Astrocyte (in vitro differentiated cells and primary cell): ENCODE results near the gene UBE2QL1. TPM values are rescaled to one million over a fixed set of nuclear protein-coding genes. Genes with fewer than 3 reads are reported as not detected.

Experiments
- DNase-seq: peaks from one replicate; pipeline ENCODE4 v3.0.0-alpha.2; 2010; ENCODE audit warnings: low read depth
- FAIRE-seq: peaks from 2 replicates; lab custom pipeline; 2011; peaks lifted over from hg19 to GRCh38; lab: Jason Lieb, UNC
- H2AFZ ChIP-seq: 2 replicates; pipeline ENCODE4 v1.6.0; 2012; ENCODE audit warnings: low read depth, low read length, inconsistent platforms
- H3K27ac ChIP-seq: 2 replicates; pipeline ENCODE4 v1.5.1; 2011; ENCODE audit warnings: low read depth, low read length, inconsistent platforms
- H3K27me3 ChIP-seq: 2 replicates; pipeline ENCODE4 v1.6.0; 2011; ENCODE audit warnings: low read length, inconsistent platforms; ENCODE audit not compliant: insufficient read depth
- H3K36me3 ChIP-seq: 2 replicates; pipeline ENCODE4 v1.5.1; 2011; ENCODE audit warnings: low read length, inconsistent platforms; ENCODE audit not compliant: insufficient read depth
- H3K4me1 ChIP-seq: 2 replicates; pipeline ENCODE4 v1.5.1; 2011; ENCODE audit warnings: low read length, inconsistent platforms; ENCODE audit not compliant: insufficient read depth
- H3K4me2 ChIP-seq: 2 replicates; pipeline ENCODE4 v1.6.0; 2012; ENCODE audit warnings: low read length, inconsistent platforms
- H3K4me3 ChIP-seq: 2 replicates; pipeline ENCODE4 v1.5.1; 2011; ENCODE audit warnings: low read depth, mild to moderate bottlenecking, low read length, inconsistent platforms; ENCODE audit not compliant: insufficient read depth
- H3K79me2 ChIP-seq: 2 replicates; pipeline ENCODE4 v1.6.0; 2012; ENCODE audit warnings: mild to moderate bottlenecking, low read length, inconsistent platforms; ENCODE audit not compliant: insufficient read depth
- H3K9ac ChIP-seq: 2 replicates; pipeline ENCODE4 v1.6.0; 2012; ENCODE audit warnings: mild to moderate bottlenecking, low read length, inconsistent platforms
- H3K9me3 ChIP-seq: 2 replicates; pipeline ENCODE4 v1.5.1; 2012; ENCODE audit warnings: low read depth, mild to moderate bottlenecking, low read length, inconsistent platforms; ENCODE audit not compliant: insufficient read depth
- H4K20me1 ChIP-seq: 2 replicates; pipeline ENCODE4 v1.6.0; 2012; ENCODE audit warnings: low read length, inconsistent platforms; ENCODE audit not compliant: insufficient read depth
- H3K27ac Mint-ChIP-seq: one replicate; pipeline ENCODE4 v1.8.0; 2021; ENCODE audit warnings: mild to moderate bottlenecking, mixed read lengths; ENCODE audit not compliant: unreplicated experiment
- H3K27me3 Mint-ChIP-seq: one replicate; pipeline ENCODE4 v1.8.0; 2021; ENCODE audit warnings: low read depth, mixed read lengths; ENCODE audit not compliant: unreplicated experiment
- H3K36me3 Mint-ChIP-seq: one replicate; pipeline ENCODE4 v1.8.0; 2021; ENCODE audit warnings: low read depth, mixed read lengths; ENCODE audit not compliant: unreplicated experiment
- H3K4me1 Mint-ChIP-seq: one replicate; pipeline ENCODE4 v1.8.0; 2021; ENCODE audit warnings: low read depth, mixed read lengths; ENCODE audit not compliant: unreplicated experiment
- H3K4me3 Mint-ChIP-seq: one replicate; pipeline ENCODE4 v1.8.0; 2021; ENCODE audit warnings: mild to moderate bottlenecking, moderate library complexity, mixed read lengths; ENCODE audit not compliant: unreplicated experiment
- H3K9me3 Mint-ChIP-seq: one replicate; pipeline ENCODE4 v1.8.0; 2021; ENCODE audit warnings: mild to moderate bottlenecking, mixed read lengths; ENCODE audit not compliant: unreplicated experiment
- EZH2 ChIP-seq: IDR thresholded peaks from 2 replicates; pipeline ENCODE4 v1.6.1; 2012; ENCODE audit warnings: mild to moderate bottlenecking, low read length, inconsistent platforms; ENCODE audit not compliant: insufficient read depth
- total RNA-seq: library from RNA; stranded (reverse); gene quantifications from 2 replicates; pipeline ENCODE4 v1.2.1, GENCODE V29; 2021
- TF ChIP-seq, protein P1 (sequence below): IDR thresholded peaks from 2 replicates; pipeline ENCODE4 v1.5.1; 2011; ENCODE audit warnings: low read depth, mild to moderate bottlenecking, inconsistent platforms, low read length, moderate library complexity; ENCODE audit not compliant: insufficient read depth

Gene UBE2QL1
- total RNA-seq, 1 donor from 2014 or later = 0.50 TPM

DNA sequence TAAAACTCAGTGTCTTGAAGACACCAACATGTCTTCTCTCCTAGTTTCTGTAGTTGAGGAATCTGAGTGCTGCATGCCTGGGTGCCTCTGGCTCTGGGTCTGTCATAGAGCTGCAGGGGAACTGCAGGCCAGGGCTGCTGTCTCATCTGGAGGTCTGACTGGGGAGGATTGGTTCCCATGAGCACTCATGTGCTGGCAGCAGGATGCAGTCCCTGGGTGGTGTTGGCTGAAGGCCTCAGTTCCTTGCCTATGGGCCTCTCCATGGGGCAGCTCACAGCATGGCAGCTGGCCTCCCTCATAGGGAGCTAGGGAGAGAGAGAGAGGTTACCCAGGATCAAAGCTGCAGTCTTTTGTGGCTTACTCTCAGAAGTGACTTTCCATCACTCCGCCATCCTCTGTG, 22.6 kb downstream of the UBE2QL1 start:
- no peak for FAIRE-seq
- Histone ChIP-seq H3K79me2 (no peaks in the 10 kb centered on the region), H3K4me1 (no peaks in the 10 kb centered on the region), H3K9me3 (no peaks in the 10 kb centered on the region), H4K20me1 (no peaks in the 10 kb centered on the region), H2AFZ (no peak overlapping the region), H3K27ac (no peak overlapping the region), H3K36me3 (no peaks in the 10 kb centered on the region), H3K27me3 (no peaks in the 10 kb centered on the region), H3K4me2 (no peak overlapping the region), H3K4me3 (no peak overlapping the region), H3K9ac (no peak overlapping the region)
- Mint-ChIP-seq H3K4me3 (no peak overlapping the region), H3K36me3 (no peaks in the 10 kb centered on the region), H3K9me3 (peaks cover 3% of the 10 kb centered on the region), H3K4me1 (peaks cover 6% of the 10 kb centered on the region), H3K27me3 (peaks cover 24% of the 10 kb centered on the region), H3K27ac (no peak overlapping the region)
- no peak for TF ChIP-seq EZH2
- TF ChIP-seq, protein P1, sequence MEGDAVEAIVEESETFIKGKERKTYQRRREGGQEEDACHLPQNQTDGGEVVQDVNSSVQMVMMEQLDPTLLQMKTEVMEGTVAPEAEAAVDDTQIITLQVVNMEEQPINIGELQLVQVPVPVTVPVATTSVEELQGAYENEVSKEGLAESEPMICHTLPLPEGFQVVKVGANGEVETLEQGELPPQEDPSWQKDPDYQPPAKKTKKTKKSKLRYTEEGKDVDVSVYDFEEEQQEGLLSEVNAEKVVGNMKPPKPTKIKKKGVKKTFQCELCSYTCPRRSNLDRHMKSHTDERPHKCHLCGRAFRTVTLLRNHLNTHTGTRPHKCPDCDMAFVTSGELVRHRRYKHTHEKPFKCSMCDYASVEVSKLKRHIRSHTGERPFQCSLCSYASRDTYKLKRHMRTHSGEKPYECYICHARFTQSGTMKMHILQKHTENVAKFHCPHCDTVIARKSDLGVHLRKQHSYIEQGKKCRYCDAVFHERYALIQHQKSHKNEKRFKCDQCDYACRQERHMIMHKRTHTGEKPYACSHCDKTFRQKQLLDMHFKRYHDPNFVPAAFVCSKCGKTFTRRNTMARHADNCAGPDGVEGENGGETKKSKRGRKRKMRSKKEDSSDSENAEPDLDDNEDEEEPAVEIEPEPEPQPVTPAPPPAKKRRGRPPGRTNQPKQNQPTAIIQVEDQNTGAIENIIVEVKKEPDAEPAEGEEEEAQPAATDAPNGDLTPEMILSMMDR = no peak
- DNase-seq = no peak

DNA sequence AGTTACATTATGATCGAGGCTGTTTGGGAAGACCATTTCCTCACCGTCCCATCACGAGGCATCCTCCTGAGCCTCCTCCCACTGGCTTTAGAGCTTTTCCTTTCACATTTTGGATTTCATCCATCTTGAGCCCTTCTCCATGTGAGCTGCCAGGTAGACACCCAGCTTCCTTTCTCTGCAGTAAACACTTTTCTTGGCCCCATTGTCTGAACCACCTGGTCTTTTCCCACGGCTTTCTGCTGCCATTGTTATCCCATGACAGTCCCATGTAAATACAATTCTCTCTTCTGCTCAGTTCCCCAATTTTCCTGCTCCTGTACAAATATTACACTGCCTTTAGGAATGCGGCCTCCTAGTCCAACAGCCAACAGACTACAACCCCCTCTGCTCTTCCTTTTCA, 24.1 kb downstream of the UBE2QL1 start:
- Mint-ChIP-seq H3K36me3 (no peaks in the 10 kb centered on the region), H3K4me3 (no peak overlapping the region), H3K4me1 (peaks cover 6% of the 10 kb centered on the region), H3K9me3 (peaks cover 3% of the 10 kb centered on the region), H3K27ac (no peak overlapping the region), H3K27me3 (peaks cover 19% of the 10 kb centered on the region)
- Histone ChIP-seq H3K27me3 (no peaks in the 10 kb centered on the region), H3K4me1 (no peaks in the 10 kb centered on the region), H3K79me2 (no peaks in the 10 kb centered on the region), H3K4me3 (no peak overlapping the region), H3K9me3 (no peaks in the 10 kb centered on the region), H4K20me1 (no peaks in the 10 kb centered on the region), H3K4me2 (no peak overlapping the region), H2AFZ (no peak overlapping the region), H3K27ac (no peak overlapping the region), H3K9ac (no peak overlapping the region), H3K36me3 (no peaks in the 10 kb centered on the region)
- no peak for DNase-seq
- FAIRE-seq = no peak
- TF ChIP-seq EZH2 = no peak

DNA sequence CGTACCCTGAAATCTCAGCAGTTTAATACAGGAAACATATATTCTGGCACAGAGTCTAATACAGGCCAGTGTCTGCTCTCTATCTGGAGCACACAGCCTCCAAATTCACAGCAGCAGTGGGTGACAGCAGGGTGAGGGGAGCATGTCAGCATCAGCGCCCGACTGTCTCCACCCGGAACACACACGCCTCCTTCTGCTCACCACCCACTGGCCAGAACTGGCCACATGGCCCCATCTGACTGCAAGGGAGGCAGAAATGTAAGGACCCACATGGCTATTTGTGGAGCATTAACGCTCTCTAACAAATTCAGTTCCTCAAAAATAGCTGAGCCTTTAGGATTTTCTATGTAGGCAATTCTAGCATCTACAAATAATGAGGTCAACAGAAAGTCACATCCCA, 24.6 kb downstream of the UBE2QL1 start:
- H3K27me3 Mint-ChIP-seq = peaks cover 18% of the 10 kb centered on the region
- H3K4me1 ChIP-seq = no peaks in the 10 kb centered on the region
- no peak for DNase-seq

More for the DNA sequence above, 24.6 kb downstream of the UBE2QL1 start:
- H3K9ac ChIP-seq = no peak overlapping the region
- H3K27me3 ChIP-seq = no peaks in the 10 kb centered on the region
- H3K4me2 ChIP-seq = no peak overlapping the region
- H3K4me3 ChIP-seq = no peak overlapping the region
- Mint-ChIP-seq H3K4me1 (peaks cover 6% of the 10 kb centered on the region), H3K27ac (no peak overlapping the region), H3K9me3 (peaks cover 3% of the 10 kb centered on the region), H3K4me3 (no peak overlapping the region), H3K36me3 (no peaks in the 10 kb centered on the region)
- H3K36me3 ChIP-seq = no peaks in the 10 kb centered on the region
- no peaks in the 10 kb centered on the region for H4K20me1 ChIP-seq
- H3K27ac ChIP-seq = no peak overlapping the region
- FAIRE-seq = no peak
- no peaks in the 10 kb centered on the region for H3K9me3 ChIP-seq
- H3K79me2 ChIP-seq = no peaks in the 10 kb centered on the region
- H2AFZ ChIP-seq = no peak overlapping the region
- no peak for TF ChIP-seq EZH2
